ENCODE measurements around the gene OXGR1.
A peak's percentile ranks its signal among the peaks of the same experiment; 100 is the strongest.
"Not testable (repeated sequence)": the region's sequence is repeated elsewhere in the genome, so short reads cannot be mapped to it uniquely, and the experiment has no call there.

OXGR1 gene

DNA sequence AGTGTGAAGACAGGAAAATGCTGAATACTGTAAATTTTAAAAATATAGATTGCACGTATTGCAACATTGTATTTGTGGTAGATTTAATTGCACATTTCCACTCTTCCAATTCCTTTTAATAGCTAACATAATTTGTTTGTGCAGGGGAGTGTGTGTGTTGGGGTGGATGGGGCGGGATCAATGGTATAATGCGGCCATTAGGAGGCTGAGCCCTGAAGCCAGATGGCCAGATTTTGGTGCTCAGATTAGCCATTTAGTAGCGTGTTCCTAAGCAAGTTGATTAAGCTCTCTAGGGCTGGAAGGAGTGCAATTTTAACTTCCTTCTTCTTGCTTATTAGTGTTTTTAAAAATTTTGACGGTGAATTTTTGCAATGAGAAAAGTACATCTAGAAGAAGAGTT is 5.8 kb downstream of the OXGR1 start:
- POLR2A ChIA-PET, result no interaction called here

DNA sequence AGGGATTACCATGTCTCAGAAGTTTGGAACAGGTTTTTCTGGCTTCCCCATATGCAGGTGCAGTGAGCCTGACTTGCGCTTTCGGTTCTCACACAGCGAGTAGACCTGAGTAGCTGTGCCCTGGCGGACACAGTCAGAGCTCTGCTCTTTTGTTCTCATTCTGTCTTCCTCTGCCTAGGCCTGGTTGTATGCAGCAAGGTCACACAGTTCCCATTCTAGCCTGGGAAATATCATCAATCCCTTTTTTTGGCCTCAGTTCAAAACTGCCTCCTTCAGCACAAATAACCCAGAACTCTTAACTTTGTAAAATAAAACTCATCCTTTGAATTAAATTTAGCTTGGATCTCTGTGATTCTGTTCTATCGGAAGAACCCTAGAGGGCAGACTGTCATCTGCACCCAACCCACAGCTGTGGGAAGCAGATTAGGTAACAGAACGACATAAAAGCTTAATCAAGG is 10.2 kb downstream of the OXGR1 start:
- no peak overlapping the region for H3K27ac ChIP-seq (ENCODE audit: insufficient read depth in 1 of 2, low read depth in 1 of 2, low read length in 2 of 2, poor library complexity in 1 of 2, severe bottlenecking in 2 of 2)

More for the DNA sequence above, 5.8 kb downstream of the OXGR1 start:
- CTCF ChIA-PET, result interaction anchor here (1.4 kb wide), 1 partner anchor 26 kb away, joined by 3 read pairs; no protein-coding TSS in a partner anchor
- DNase-seq, result no peak
- Histone ChIP-seq H3K9me3 (ENCODE audit: control extremely low read depth in 1 of 5, control insufficient read depth in 4 of 5, insufficient read depth in 2 of 5, low read depth in 1 of 5, low read length in 4 of 5) (peaks cover 0 to 2% (median 0%) of the 10 kb centered on the region in 5 experiments), H3K27ac (ENCODE audit: insufficient read depth in 1 of 2, low read depth in 1 of 2, low read length in 2 of 2, poor library complexity in 1 of 2, severe bottlenecking in 2 of 2) (no peak overlapping the region), H3K4me1 (ENCODE audit: control extremely low read depth in 1 of 4, control insufficient read depth in 4 of 4, insufficient read depth in 4 of 4, low read length in 3 of 4) (peaks cover 0 to 6% (median 4%) of the 10 kb centered on the region in 4 experiments), H3K27me3 (replicated peaks in 2 of 5; ENCODE audit: control insufficient read depth in 4 of 5, insufficient read depth in 5 of 5, low read length in 4 of 5) (peaks cover 0 to 5% (median 5%) of the 10 kb centered on the region in 5 experiments), H3K36me3 (ENCODE audit: control insufficient read depth in 4 of 4, insufficient read depth in 4 of 4, low read length in 3 of 4) (no peaks in the 10 kb centered on the region), H3K4me3 (ENCODE audit: control insufficient read depth in 1 of 7, extremely low read depth in 1 of 7, insufficient read depth in 4 of 7, low read depth in 2 of 7, low read length in 6 of 7) (no peak overlapping the region)
- 96% methylated on average over 4 of the region's 5 CpGs for WGBS (ENCODE audit: insufficient coverage)

DNA sequence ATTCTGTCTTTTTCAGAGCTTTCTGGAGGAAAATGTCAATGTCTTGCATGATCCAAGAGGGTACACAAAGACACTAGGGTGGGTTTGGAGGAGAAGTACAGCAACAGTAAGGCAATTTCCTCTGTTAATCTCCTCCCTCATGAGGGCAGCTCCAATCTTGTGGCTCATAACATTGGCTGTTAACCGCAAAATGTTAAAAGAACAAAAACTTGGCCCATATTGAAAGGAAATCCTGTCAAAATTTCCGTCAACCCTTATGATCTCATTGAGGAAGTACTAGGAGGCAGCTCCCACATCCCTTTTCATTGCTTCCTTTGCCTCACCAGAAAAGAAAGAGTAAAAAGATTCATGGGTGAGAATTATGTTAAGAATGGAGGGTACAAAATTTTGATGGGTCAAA is 11.6 kb downstream of the OXGR1 start:
- Histone ChIP-seq H3K27me3 (replicated peaks in 2 of 5; ENCODE audit: control insufficient read depth in 4 of 5, insufficient read depth in 5 of 5, low read length in 4 of 5) (no peaks in the 10 kb centered on the region), H3K4me1 (ENCODE audit: control extremely low read depth in 1 of 4, control insufficient read depth in 4 of 4, insufficient read depth in 4 of 4, low read length in 3 of 4) (peaks cover 0 to 5% (median 3%) of the 10 kb centered on the region in 4 experiments), H3K27ac (ENCODE audit: insufficient read depth in 1 of 2, low read depth in 1 of 2, low read length in 2 of 2, poor library complexity in 1 of 2, severe bottlenecking in 2 of 2) (no peak overlapping the region), H3K4me3 (ENCODE audit: control insufficient read depth in 1 of 7, extremely low read depth in 1 of 7, insufficient read depth in 4 of 7, low read depth in 2 of 7, low read length in 6 of 7) (no peak overlapping the region), H3K9me3 (ENCODE audit: control extremely low read depth in 1 of 5, control insufficient read depth in 4 of 5, insufficient read depth in 2 of 5, low read depth in 1 of 5, low read length in 4 of 5) (peaks cover 2 to 8% (median 4%) of the 10 kb centered on the region in 5 experiments), H3K36me3 (ENCODE audit: control insufficient read depth in 4 of 4, insufficient read depth in 4 of 4, low read length in 3 of 4) (no peaks in the 10 kb centered on the region)
- 0% methylated on average over 1 of the region's 2 CpGs for WGBS (ENCODE audit: insufficient coverage)
- ChIA-PET CTCF (interaction anchor here (1.2 kb wide), 1 partner anchor 11 kb away, joined by 3 read pairs; no protein-coding TSS in a partner anchor), POLR2A (interaction anchor here (0.5 kb wide), 1 partner anchor 153 kb away, joined by 7 read pairs; no protein-coding TSS in a partner anchor)
- peak; percentile 69 to 92 (median 86) for DNase-seq

More for the DNA sequence above, 10.2 kb downstream of the OXGR1 start:
- H3K4me3 ChIP-seq (ENCODE audit: control insufficient read depth in 1 of 7, extremely low read depth in 1 of 7, insufficient read depth in 4 of 7, low read depth in 2 of 7, low read length in 6 of 7), result peak overlapping the region in 2 of 7 experiments; percentile 65 to 69
- H3K9me3 ChIP-seq (ENCODE audit: control extremely low read depth in 1 of 5, control insufficient read depth in 4 of 5, insufficient read depth in 2 of 5, low read depth in 1 of 5, low read length in 4 of 5), result peaks cover 0 to 4% (median 0%) of the 10 kb centered on the region in 5 experiments
- no peaks in the 10 kb centered on the region for H3K27me3 ChIP-seq (replicated peaks in 2 of 5; ENCODE audit: control insufficient read depth in 4 of 5, insufficient read depth in 5 of 5, low read length in 4 of 5)
- ChIA-PET CTCF (interaction anchor here (0.6 to 1.7 kb wide), 4 partner anchors 8 to 34 kb away, joined by 3 to 6 read pairs (median 3); no protein-coding TSS in a partner anchor), POLR2A (no interaction called here)
- H3K36me3 ChIP-seq (ENCODE audit: control insufficient read depth in 4 of 4, insufficient read depth in 4 of 4, low read length in 3 of 4), result no peaks in the 10 kb centered on the region
- peaks cover 0 to 5% (median 3%) of the 10 kb centered on the region in 4 experiments for H3K4me1 ChIP-seq (ENCODE audit: control extremely low read depth in 1 of 4, control insufficient read depth in 4 of 4, insufficient read depth in 4 of 4, low read length in 3 of 4)
- DNase-seq, result peak; percentile 52 to 88 (median 80)
- 22% methylated on average over 6 of the region's 6 CpGs for WGBS (ENCODE audit: insufficient coverage)

DNA sequence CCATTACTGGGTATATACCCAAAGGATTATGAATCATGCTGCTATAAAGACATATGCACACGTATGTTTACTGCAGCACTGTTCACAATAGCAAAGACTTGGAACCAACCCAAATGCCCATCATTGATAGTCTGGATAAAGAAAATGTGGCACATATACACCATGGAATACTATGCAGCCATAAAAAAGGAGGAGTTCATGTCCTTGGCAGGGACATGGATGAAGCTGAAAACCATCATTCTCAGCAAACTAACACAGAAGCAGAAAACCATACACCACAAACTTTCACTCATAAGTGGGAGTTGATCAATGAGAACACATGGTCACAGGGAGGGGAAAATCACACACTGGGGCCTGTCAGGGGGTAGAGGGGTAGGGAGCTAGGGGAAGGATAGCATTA is 14.4 kb downstream of the OXGR1 start:
- no CpG with 5 or more reads among the region's 1 CpG for WGBS (ENCODE audit: insufficient coverage)
- CTCF ChIA-PET; POLR2A ChIA-PET; DNase-seq; H3K36me3 ChIP-seq (ENCODE audit: control insufficient read depth in 4 of 4, insufficient read depth in 4 of 4, low read length in 3 of 4); H3K27ac ChIP-seq (ENCODE audit: insufficient read depth in 1 of 2, low read depth in 1 of 2, low read length in 2 of 2, poor library complexity in 1 of 2, severe bottlenecking in 2 of 2); H3K27me3 ChIP-seq (replicated peaks in 2 of 5; ENCODE audit: control insufficient read depth in 4 of 5, insufficient read depth in 5 of 5, low read length in 4 of 5); H3K4me3 ChIP-seq (ENCODE audit: control insufficient read depth in 1 of 7, extremely low read depth in 1 of 7, insufficient read depth in 4 of 7, low read depth in 2 of 7, low read length in 6 of 7); H3K4me1 ChIP-seq (ENCODE audit: control extremely low read depth in 1 of 4, control insufficient read depth in 4 of 4, insufficient read depth in 4 of 4, low read length in 3 of 4): not testable (repeated sequence)
- H3K9me3 ChIP-seq (ENCODE audit: control extremely low read depth in 1 of 5, control insufficient read depth in 4 of 5, insufficient read depth in 2 of 5, low read depth in 1 of 5, low read length in 4 of 5), result peaks cover 4 to 12% (median 8%) of the 10 kb centered on the region in 5 experiments

DNA sequence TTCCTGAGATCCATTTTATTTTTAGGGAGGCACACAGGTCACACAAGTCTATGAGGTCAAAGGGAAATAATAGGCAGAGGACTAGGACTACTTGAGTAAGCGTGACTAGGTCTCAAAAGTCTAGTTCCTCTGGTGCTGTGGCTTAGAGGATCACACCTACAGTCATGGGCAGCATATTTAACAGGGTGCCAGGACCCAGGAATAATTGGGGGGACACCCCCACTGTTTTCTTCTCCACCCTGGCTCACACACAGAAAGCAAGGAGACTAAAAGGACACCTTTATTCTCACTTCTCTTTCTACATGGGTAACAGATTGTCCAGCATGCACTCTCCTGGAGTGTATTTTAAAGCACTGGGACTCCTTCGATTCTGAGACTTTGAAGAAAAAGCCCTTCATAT is 26.2 kb downstream of the OXGR1 start:
- ChIA-PET CTCF (no interaction called here), POLR2A (no interaction called here)
- DNase-seq, result peak in 1 of 3 donors; percentile 11
- H3K9me3 ChIP-seq (ENCODE audit: control extremely low read depth in 1 of 5, control insufficient read depth in 4 of 5, insufficient read depth in 2 of 5, low read depth in 1 of 5, low read length in 4 of 5), result peaks cover 6 to 38% (median 27%) of the 10 kb centered on the region in 5 experiments
- no peaks in the 10 kb centered on the region for H3K4me1 ChIP-seq (ENCODE audit: control extremely low read depth in 1 of 4, control insufficient read depth in 4 of 4, insufficient read depth in 4 of 4, low read length in 3 of 4)
- 100% methylated on average over 2 of the region's 2 CpGs for WGBS (ENCODE audit: insufficient coverage)
- no peak overlapping the region for H3K4me3 ChIP-seq (ENCODE audit: control insufficient read depth in 1 of 7, extremely low read depth in 1 of 7, insufficient read depth in 4 of 7, low read depth in 2 of 7, low read length in 6 of 7)
- no peaks in the 10 kb centered on the region for H3K27me3 ChIP-seq (replicated peaks in 2 of 5; ENCODE audit: control insufficient read depth in 4 of 5, insufficient read depth in 5 of 5, low read length in 4 of 5)
- no peak overlapping the region for H3K27ac ChIP-seq (ENCODE audit: insufficient read depth in 1 of 2, low read depth in 1 of 2, low read length in 2 of 2, poor library complexity in 1 of 2, severe bottlenecking in 2 of 2)
- no peaks in the 10 kb centered on the region for H3K36me3 ChIP-seq (ENCODE audit: control insufficient read depth in 4 of 4, insufficient read depth in 4 of 4, low read length in 3 of 4)

DNA sequence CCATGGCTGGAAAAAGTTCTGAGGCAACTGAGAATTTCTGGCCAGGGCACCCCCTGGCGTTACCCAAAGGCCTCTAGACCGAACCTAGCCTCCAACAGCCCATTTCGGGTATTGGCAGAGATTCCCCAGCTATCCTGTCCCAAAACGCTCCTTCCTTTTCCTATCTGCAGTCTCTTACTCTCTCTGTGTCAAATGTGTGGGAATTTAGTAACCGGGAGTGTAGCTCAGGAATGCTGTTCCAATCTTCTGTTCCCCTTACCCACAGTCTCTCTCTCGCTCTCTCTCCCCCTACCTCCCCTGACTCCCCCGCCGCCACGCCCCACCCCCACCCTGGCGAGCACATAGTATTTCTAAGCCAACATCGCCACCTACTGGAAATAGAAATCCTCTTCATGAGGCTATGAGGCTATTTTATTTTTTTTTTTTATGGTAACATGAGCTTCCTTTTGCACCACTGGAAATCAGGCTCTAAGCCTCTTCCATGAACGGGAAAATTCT is 27.0 kb downstream of the OXGR1 start:
- Histone ChIP-seq H3K9me3 (ENCODE audit: control extremely low read depth in 1 of 5, control insufficient read depth in 4 of 5, insufficient read depth in 2 of 5, low read depth in 1 of 5, low read length in 4 of 5) (peaks cover 6 to 38% (median 27%) of the 10 kb centered on the region in 5 experiments), H3K27ac (ENCODE audit: insufficient read depth in 1 of 2, low read depth in 1 of 2, low read length in 2 of 2, poor library complexity in 1 of 2, severe bottlenecking in 2 of 2) (no peak overlapping the region), H3K4me1 (ENCODE audit: control extremely low read depth in 1 of 4, control insufficient read depth in 4 of 4, insufficient read depth in 4 of 4, low read length in 3 of 4) (no peaks in the 10 kb centered on the region), H3K27me3 (replicated peaks in 2 of 5; ENCODE audit: control insufficient read depth in 4 of 5, insufficient read depth in 5 of 5, low read length in 4 of 5) (no peaks in the 10 kb centered on the region), H3K4me3 (ENCODE audit: control insufficient read depth in 1 of 7, extremely low read depth in 1 of 7, insufficient read depth in 4 of 7, low read depth in 2 of 7, low read length in 6 of 7) (no peak overlapping the region), H3K36me3 (ENCODE audit: control insufficient read depth in 4 of 4, insufficient read depth in 4 of 4, low read length in 3 of 4) (no peaks in the 10 kb centered on the region)
- ChIA-PET POLR2A (no interaction called here), CTCF (no interaction called here)
- 95% methylated on average over 4 of the region's 12 CpGs for whole genome bisulfite sequencing (ENCODE audit: insufficient coverage)
- DNase-seq, result no peak

DNA sequence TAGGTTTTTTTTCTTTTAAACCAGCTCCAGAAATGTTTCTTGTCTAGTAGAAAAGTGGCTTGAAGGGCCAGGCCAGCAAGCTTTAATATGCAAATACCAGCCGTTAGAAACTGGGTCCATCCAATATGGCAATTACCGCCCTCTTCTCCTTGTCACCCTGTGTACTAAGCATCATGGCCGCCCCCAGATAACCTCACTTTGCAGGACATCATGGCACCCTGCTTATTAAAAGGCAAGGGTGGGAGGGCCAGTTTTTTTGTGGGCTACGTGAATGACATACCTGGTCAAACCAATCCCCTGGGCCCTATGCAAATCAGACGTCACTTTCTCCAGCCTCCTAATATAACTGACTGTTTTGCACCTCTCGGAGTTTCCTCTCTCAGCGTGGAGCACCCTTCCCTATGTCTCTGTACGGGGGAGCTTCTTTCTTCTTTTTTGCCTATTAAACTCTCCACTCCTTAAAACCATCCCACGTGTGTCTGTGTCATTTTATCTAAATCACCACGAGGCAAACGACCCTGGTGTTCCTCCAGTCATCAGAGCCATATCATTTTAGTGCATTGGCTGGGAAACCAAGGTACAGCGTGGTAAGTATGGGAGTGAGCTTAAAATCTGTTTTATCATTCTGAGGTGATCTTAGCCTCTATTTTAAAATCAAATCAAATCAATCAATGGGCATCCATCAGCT is 27.7 kb downstream of the OXGR1 start:
- no peaks in the 10 kb centered on the region for H3K27me3 ChIP-seq (replicated peaks in 2 of 5; ENCODE audit: control insufficient read depth in 4 of 5, insufficient read depth in 5 of 5, low read length in 4 of 5)
- WGBS (ENCODE audit: insufficient coverage), result 97% methylated on average over 11 of the region's 12 CpGs
- POLR2A ChIA-PET, result no interaction called here
- no peak overlapping the region for H3K4me3 ChIP-seq (ENCODE audit: control insufficient read depth in 1 of 7, extremely low read depth in 1 of 7, insufficient read depth in 4 of 7, low read depth in 2 of 7, low read length in 6 of 7)
- no peaks in the 10 kb centered on the region for H3K36me3 ChIP-seq (ENCODE audit: control insufficient read depth in 4 of 4, insufficient read depth in 4 of 4, low read length in 3 of 4)
- CTCF ChIA-PET, result interaction anchor here (0.5 to 1.6 kb wide), 2 partner anchors 10 to 947 kb away, joined by 3 to 6 read pairs; no protein-coding TSS in a partner anchor
- peaks cover 6 to 38% (median 27%) of the 10 kb centered on the region in 5 experiments for H3K9me3 ChIP-seq (ENCODE audit: control extremely low read depth in 1 of 5, control insufficient read depth in 4 of 5, insufficient read depth in 2 of 5, low read depth in 1 of 5, low read length in 4 of 5)
- DNase-seq, result no peak
- no peaks in the 10 kb centered on the region for H3K4me1 ChIP-seq (ENCODE audit: control extremely low read depth in 1 of 4, control insufficient read depth in 4 of 4, insufficient read depth in 4 of 4, low read length in 3 of 4)
- no peak overlapping the region for H3K27ac ChIP-seq (ENCODE audit: insufficient read depth in 1 of 2, low read depth in 1 of 2, low read length in 2 of 2, poor library complexity in 1 of 2, severe bottlenecking in 2 of 2)
